ENCODE results near the gene HRH2. TPM values are rescaled to one million over a fixed set of nuclear protein-coding genes. Genes with fewer than 3 reads are reported as not detected.
"Not testable (repeated sequence)": the region's sequence is repeated elsewhere in the genome, so short reads cannot be mapped to it uniquely, and the experiment has no call there.

HRH2 gene
- total RNA-seq, 4 donors from 2014 or later: 1.7 to 6.1 (median 2.6) TPM

DNA sequence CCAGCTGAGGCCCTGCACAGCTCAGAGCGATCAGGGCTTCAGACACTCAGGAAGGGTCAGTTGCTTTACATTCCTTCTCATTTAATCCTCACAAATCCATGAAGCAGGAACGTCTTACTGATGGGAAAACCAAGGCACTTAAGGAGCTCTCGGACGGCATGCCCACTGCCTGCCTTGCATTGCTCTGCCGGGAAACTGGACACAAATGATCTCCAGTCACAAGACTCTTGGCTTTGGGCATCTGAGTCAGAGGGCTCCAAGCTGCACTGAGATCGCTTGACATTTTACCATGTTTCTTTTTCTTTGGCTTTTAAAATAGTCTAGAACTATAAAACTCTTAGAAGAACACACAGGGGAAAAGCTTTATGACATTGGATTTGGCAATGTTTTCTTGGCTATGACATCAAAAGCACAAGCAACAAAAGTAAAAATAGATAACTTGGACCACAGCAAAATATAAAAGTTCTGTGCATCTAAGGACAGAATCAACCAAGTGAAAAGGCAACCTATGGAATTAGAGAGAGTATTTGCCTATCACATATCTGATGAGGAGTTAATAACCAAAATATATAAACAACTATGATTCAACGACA is 43.6 kb upstream of the HRH2 start:
- no peak for ATAC-seq
- Histone ChIP-seq H3K27me3 (peaks cover 40% of the 10 kb centered on the region), H3K4me1 (no peaks in the 10 kb centered on the region), H3K27ac (no peak overlapping the region), H3K4me3 (no peak overlapping the region), H3K9me3 (no peaks in the 10 kb centered on the region), H3K36me3 (no peaks in the 10 kb centered on the region)
- WGBS, 2 donors (ENCODE audit: low coverage in 1 of 2): 67 to 68% methylated on average over 5 to 7 of the region's 7 CpGs
- TF ChIP-seq, protein P1, sequence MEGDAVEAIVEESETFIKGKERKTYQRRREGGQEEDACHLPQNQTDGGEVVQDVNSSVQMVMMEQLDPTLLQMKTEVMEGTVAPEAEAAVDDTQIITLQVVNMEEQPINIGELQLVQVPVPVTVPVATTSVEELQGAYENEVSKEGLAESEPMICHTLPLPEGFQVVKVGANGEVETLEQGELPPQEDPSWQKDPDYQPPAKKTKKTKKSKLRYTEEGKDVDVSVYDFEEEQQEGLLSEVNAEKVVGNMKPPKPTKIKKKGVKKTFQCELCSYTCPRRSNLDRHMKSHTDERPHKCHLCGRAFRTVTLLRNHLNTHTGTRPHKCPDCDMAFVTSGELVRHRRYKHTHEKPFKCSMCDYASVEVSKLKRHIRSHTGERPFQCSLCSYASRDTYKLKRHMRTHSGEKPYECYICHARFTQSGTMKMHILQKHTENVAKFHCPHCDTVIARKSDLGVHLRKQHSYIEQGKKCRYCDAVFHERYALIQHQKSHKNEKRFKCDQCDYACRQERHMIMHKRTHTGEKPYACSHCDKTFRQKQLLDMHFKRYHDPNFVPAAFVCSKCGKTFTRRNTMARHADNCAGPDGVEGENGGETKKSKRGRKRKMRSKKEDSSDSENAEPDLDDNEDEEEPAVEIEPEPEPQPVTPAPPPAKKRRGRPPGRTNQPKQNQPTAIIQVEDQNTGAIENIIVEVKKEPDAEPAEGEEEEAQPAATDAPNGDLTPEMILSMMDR (IDR thresholded peaks at IDR 0.05): no peak
- no peak for TF ChIP-seq EP300 (IDR thresholded peaks at IDR 0.05)
- TF ChIP-seq POLR2A (IDR thresholded peaks at IDR 0.05): no peak
- no peak for TF ChIP-seq POLR2AphosphoS5 (IDR thresholded peaks at IDR 0.05)

DNA sequence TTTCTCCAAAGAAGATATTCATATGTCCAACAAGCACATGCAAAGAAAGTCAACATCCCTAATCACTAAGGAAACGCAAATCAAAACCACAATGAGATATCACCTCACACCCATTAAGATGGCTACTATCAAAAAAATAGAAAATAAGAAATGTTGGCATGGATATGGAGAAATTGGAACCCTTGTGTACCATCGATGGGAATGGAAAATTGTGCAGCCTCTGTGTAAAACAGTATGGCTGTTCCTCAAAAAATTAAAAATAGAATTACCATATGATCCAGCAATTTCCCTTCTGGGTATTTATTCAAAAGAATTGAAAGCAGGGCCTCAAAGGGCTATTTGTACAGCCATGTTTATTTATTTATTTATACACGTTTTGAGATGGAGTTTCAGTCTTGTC is 43.0 kb upstream of the HRH2 start:
- Histone ChIP-seq H3K36me3 (no peaks in the 10 kb centered on the region), H3K27ac (no peak overlapping the region), H3K27me3 (peaks cover 36% of the 10 kb centered on the region), H3K9me3 (no peaks in the 10 kb centered on the region), H3K4me1 (no peaks in the 10 kb centered on the region), H3K4me3 (no peak overlapping the region)
- WGBS, 2 donors (ENCODE audit: low coverage in 1 of 2): 70 to 74% methylated on average over 3 of the region's 3 CpGs
- no peak for TF ChIP-seq POLR2AphosphoS5 (IDR thresholded peaks at IDR 0.05)
- no peak for TF ChIP-seq POLR2A (IDR thresholded peaks at IDR 0.05)
- TF ChIP-seq, protein P1 (IDR thresholded peaks at IDR 0.05): no peak
- TF ChIP-seq EP300 (IDR thresholded peaks at IDR 0.05): no peak
- no peak for ATAC-seq

DNA sequence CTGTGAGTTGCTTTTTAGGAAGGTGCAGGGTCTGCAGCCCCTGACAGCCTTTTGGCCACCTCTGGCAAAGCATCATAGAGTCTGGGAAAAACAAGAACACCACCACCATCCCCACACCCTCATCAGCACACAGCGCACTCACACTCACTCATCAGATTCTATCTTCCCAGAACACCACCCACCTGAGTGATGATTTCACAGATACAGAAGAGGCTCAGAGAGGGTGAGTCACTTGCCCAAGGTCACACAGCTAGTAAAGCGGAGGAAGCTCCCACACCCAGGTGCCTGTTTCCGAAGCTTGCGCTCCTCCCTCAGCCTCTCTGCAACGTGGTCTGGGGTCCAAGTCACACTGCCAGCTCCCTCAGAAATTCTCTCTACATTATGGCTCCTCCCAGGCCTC is 41.8 kb upstream of the HRH2 start:
- Histone ChIP-seq H3K27ac (no peak overlapping the region), H3K27me3 (peaks cover 25% of the 10 kb centered on the region), H3K4me3 (no peak overlapping the region), H3K4me1 (no peaks in the 10 kb centered on the region), H3K9me3 (no peaks in the 10 kb centered on the region), H3K36me3 (no peaks in the 10 kb centered on the region)
- TF ChIP-seq POLR2A (IDR thresholded peaks at IDR 0.05) (no peak), EP300 (IDR thresholded peaks at IDR 0.05) (no peak), POLR2AphosphoS5 (IDR thresholded peaks at IDR 0.05) (no peak)
- TF ChIP-seq, protein P1 (IDR thresholded peaks at IDR 0.05): no peak
- 100% methylated on average over 2 of the region's 5 CpGs; no CpG with 5 or more reads in 1 of the 2 donors for WGBS, 2 donors (ENCODE audit: low coverage in 1 of 2)
- no peak for ATAC-seq

DNA sequence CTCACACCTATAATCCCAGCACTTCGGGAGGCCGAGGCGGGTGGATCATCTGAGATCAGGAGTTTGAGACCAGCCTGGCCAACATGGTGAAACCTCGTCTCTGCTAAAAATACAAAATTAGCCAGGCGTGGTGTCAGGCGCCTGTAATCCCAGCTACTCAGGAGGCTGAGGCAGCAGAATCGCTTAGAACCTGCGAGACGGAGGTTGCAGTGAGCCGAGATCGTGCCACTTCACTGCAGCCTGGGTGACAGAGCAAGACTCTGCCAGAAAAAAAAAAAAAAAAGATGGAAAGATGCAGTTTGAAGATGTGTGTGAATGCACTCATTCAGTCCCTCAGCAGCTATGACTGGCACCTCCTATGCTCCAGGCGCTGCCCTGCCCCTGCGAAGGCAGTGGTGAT is 41.3 kb upstream of the HRH2 start:
- H3K4me1 ChIP-seq, ATAC-seq: not testable (repeated sequence)

DNA sequence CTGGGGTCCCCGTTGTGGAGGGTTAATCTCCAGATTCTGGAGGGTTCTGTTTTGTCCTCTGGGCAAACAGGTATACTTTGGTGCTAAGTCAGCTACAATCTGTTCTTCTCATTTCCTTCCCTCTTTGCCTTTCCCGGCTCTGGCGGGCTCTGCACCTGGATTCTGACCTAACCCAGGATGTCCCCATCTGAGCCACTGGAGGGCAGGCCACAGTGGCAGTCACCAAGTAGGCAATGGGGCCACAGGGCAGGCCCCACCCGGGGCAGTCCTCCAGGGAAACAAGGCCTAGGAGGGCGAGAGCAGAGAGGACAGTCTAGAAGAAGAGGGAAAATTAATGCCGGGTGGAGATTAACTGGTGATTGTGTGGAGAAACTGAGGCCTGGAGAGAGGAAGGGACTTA is 40.4 kb upstream of the HRH2 start:
- Histone ChIP-seq H3K27ac (no peak overlapping the region), H3K9me3 (no peaks in the 10 kb centered on the region), H3K4me3 (no peak overlapping the region), H3K36me3 (no peaks in the 10 kb centered on the region), H3K27me3 (peaks cover 14% of the 10 kb centered on the region), H3K4me1 (no peaks in the 10 kb centered on the region)
- WGBS, 2 donors (ENCODE audit: low coverage in 1 of 2): 65 to 70% methylated on average over 4 of the region's 6 CpGs
- ATAC-seq: no peak
- TF ChIP-seq POLR2AphosphoS5 (IDR thresholded peaks at IDR 0.05): no peak
- TF ChIP-seq, protein P1 (IDR thresholded peaks at IDR 0.05): no peak
- no peak for TF ChIP-seq POLR2A (IDR thresholded peaks at IDR 0.05)
- no peak for TF ChIP-seq EP300 (IDR thresholded peaks at IDR 0.05)

More for the DNA sequence above, 41.3 kb upstream of the HRH2 start:
- H3K9me3 ChIP-seq, H3K36me3 ChIP-seq, H3K27ac ChIP-seq, H3K4me3 ChIP-seq: not testable (repeated sequence)
- WGBS, 2 donors (ENCODE audit: low coverage in 1 of 2): 94% methylated on average over 2 of the region's 13 CpGs; no CpG with 5 or more reads in 1 of the 2 donors
- peaks cover 23% of the 10 kb centered on the region for H3K27me3 ChIP-seq
